ENCODE data around the gene CNDP1.

CNDP1 gene

DNA sequence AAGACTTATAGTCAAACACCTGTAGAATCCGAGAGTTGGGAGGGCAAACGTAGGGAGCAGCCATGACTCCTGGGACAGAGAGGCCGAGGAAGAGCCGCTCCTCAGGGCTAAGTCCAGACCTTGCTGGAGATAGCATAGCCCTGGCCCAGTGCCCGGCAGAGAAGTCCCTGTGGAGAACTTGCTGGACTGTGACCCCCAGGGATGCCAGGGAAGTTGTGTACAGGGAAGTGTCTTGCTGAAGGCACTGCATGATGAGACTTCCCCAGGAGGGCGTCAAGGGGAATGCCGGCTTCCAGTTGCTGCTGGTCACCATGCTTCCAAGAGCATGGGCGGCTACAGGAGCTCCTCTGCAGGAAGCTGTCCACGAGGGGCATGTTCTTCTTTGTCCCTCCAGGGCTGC, 8.6 kb upstream of the CNDP1 start:
- DNase-seq, result peak in 1 of 2 donors; percentile 52
- Histone ChIP-seq H3K4me1 (no peaks in the 10 kb centered on the region), H3K27ac (no peak overlapping the region), H3K27me3 (no peaks in the 10 kb centered on the region), H3K9me3 (no peaks in the 10 kb centered on the region), H3K36me3 (peaks cover 5 to 17% (median 12%) of the 10 kb centered on the region in 3 donors), H3K4me3 (no peak overlapping the region)
- TF ChIP-seq, protein P1, sequence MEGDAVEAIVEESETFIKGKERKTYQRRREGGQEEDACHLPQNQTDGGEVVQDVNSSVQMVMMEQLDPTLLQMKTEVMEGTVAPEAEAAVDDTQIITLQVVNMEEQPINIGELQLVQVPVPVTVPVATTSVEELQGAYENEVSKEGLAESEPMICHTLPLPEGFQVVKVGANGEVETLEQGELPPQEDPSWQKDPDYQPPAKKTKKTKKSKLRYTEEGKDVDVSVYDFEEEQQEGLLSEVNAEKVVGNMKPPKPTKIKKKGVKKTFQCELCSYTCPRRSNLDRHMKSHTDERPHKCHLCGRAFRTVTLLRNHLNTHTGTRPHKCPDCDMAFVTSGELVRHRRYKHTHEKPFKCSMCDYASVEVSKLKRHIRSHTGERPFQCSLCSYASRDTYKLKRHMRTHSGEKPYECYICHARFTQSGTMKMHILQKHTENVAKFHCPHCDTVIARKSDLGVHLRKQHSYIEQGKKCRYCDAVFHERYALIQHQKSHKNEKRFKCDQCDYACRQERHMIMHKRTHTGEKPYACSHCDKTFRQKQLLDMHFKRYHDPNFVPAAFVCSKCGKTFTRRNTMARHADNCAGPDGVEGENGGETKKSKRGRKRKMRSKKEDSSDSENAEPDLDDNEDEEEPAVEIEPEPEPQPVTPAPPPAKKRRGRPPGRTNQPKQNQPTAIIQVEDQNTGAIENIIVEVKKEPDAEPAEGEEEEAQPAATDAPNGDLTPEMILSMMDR (IDR thresholded peaks at IDR 0.05), result no peak
- intact Hi-C loops (cut with DNase I; ENCODE audit: low total_unique reads), result no loop called here

GRCh38 chr18:74526488-74526887, 7.8 kb upstream of the CNDP1 start:
- Histone ChIP-seq H3K36me3 (peaks cover 0 to 9% (median 4%) of the 10 kb centered on the region in 3 donors), H3K9me3 (no peaks in the 10 kb centered on the region), H3K4me1 (no peaks in the 10 kb centered on the region), H3K27me3 (no peaks in the 10 kb centered on the region), H3K4me3 (no peak overlapping the region), H3K27ac (no peak overlapping the region)
- intact Hi-C loops (cut with DNase I; ENCODE audit: low total_unique reads), result no loop called here
- no peak for DNase-seq
- TF ChIP-seq, protein P1 (IDR thresholded peaks at IDR 0.05), result no peak

- no peak for DNase-seq
- Histone ChIP-seq H3K4me3 (no peak overlapping the region), H3K36me3 (no peaks in the 10 kb centered on the region), H3K4me1 (no peaks in the 10 kb centered on the region), H3K9me3 (no peaks in the 10 kb centered on the region), H3K27ac (no peak overlapping the region), H3K27me3 (no peaks in the 10 kb centered on the region)
- TF ChIP-seq, protein P1 (IDR thresholded peaks at IDR 0.05), result no peak
- intact Hi-C loops (cut with DNase I; ENCODE audit: low total_unique reads), result no loop called here
These were observed 5.8 kb upstream of the CNDP1 start for GRCh38 chr18:74528478-74528877.

DNA sequence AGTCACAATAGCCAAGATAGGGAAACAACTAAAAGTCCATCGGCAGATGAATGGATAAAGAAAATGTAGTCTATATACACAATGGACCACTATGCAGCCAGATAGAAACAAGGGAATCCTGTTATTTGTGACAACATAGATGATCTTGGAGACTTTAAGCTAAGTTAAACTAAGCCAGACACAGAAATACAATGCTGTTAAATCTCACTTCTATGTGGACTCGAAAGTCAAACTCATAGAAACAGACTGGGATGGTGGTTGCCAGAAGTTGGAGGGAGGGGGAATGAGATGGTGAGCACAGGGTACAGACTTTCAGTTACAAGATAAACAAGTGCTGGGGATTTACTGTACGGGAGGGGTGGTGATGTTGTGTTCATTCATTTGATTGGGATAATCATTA, 5.4 kb upstream of the CNDP1 start:
- H3K27ac ChIP-seq, result no peak overlapping the region

DNA sequence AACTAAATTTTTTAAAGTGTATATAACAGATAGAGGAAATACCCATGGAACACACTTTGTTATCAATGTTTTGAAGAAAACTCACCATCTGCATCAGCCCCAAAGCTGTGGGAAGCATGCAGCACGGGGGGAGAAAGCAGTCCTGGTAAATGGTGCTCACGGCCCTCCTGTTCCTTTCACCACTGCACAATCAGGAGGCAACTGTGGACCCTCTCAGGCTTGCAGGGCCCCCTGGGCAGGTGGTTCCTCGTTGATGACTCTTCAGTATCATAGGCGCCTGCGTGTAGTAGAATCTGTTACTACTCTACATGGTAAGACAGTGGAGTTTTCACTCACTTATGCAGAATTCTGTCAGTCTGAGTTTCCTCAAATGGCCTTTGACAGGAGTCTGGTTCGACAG, 4.9 kb upstream of the CNDP1 start:
- no peak overlapping the region for H3K27ac ChIP-seq
- peak in 1 of 2 donors; percentile 27 for DNase-seq
- no peaks in the 10 kb centered on the region for H3K27me3 ChIP-seq
- H3K9me3 ChIP-seq, result no peaks in the 10 kb centered on the region
- H3K36me3 ChIP-seq, result no peaks in the 10 kb centered on the region
- TF ChIP-seq, protein P1 (IDR thresholded peaks at IDR 0.05), result no peak
- intact Hi-C loops (cut with DNase I; ENCODE audit: low total_unique reads), result no loop called here
- H3K4me3 ChIP-seq, result no peak overlapping the region
- no peaks in the 10 kb centered on the region for H3K4me1 ChIP-seq

More for the DNA sequence above, 5.4 kb upstream of the CNDP1 start:
- H3K4me3 ChIP-seq, result no peak overlapping the region
- no peaks in the 10 kb centered on the region for H3K9me3 ChIP-seq
- no peak for DNase-seq
- H3K4me1 ChIP-seq, result no peaks in the 10 kb centered on the region
- no peaks in the 10 kb centered on the region for H3K36me3 ChIP-seq
- TF ChIP-seq, protein P1 (IDR thresholded peaks at IDR 0.05), result no peak
- intact Hi-C loops (cut with DNase I; ENCODE audit: low total_unique reads), result no loop called here
- no peaks in the 10 kb centered on the region for H3K27me3 ChIP-seq

Measured in tibial artery (tissue), 4 donors.